Astrocyte of the spinal cord (primary cell): ENCODE data around the gene SAMM50.

Experiments
- DNase-seq: peaks from one replicate; pipeline ENCODE4 v3.0.0; 2011; ENCODE audit warnings: low read depth, low spot score
- H3K4me3 ChIP-seq: 2 replicates; pipeline ENCODE4 v1.5.1; 2011; ENCODE audit warnings: low read depth, mild to moderate bottlenecking, low read length, moderate library complexity
- CTCF ChIP-seq: IDR thresholded peaks from 2 replicates; pipeline ENCODE4 v1.5.1; 2012; ENCODE audit warnings: low read depth, mild to moderate bottlenecking, low read length, inconsistent platforms
- in situ Hi-C: cut with HindIII; loops from 2 replicates; pipeline ENCODE4 v1.10.0; 2017; ENCODE audit warnings: low sequenced_read_pairs

SAMM50 gene

GRCh38 chr22:43919106-43919973, 35.9 kb upstream of the SAMM50 start:
- peak; percentile 28 for DNase-seq
- in situ Hi-C loops: no loop called here
- TF ChIP-seq CTCF: no peak
- H3K4me3 ChIP-seq: no peak overlapping the region

- in situ Hi-C loops: no loop called here
- no peak overlapping the region for H3K4me3 ChIP-seq
- TF ChIP-seq CTCF: no peak
These were observed 33.9 kb upstream of the SAMM50 start for GRCh38 chr22:43921370-43921769.

GRCh38 chr22:43922123-43922522, 33.1 kb upstream of the SAMM50 start:
- DNase-seq: no peak
- in situ Hi-C loops: no loop called here
- TF ChIP-seq CTCF: peak; percentile 29

More at GRCh38 chr22:43921370-43921769, 33.9 kb upstream of the SAMM50 start:
- peak; percentile 70 for DNase-seq

GRCh38 chr22:43923191-43923590, 32.1 kb upstream of the SAMM50 start:
- peak overlapping the region; percentile 39 for H3K4me3 ChIP-seq

More at GRCh38 chr22:43922123-43922522, 33.1 kb upstream of the SAMM50 start:
- no peak overlapping the region for H3K4me3 ChIP-seq

GRCh38 chr22:43923631-43924464, 31.4 kb upstream of the SAMM50 start, which contains the start of gene PNPLA3:
Gene PNPLA3 (plus strand): TSS chr22:43923805. CDS start chr22:43923912, 107 bp downstream.
- peak; percentile 40 for TF ChIP-seq CTCF
- DNase-seq: peak; percentile 89
- H3K4me3 ChIP-seq: peak within 1 kb of the TSS; percentile 66
- in situ Hi-C loops: no loop called here

More at GRCh38 chr22:43923191-43923590, 32.1 kb upstream of the SAMM50 start:
- no peak for TF ChIP-seq CTCF
- peak; percentile 48 for DNase-seq
- in situ Hi-C loops: no loop called here

GRCh38 chr22:43924877-43925276, 30.4 kb upstream of the SAMM50 start:
- H3K4me3 ChIP-seq: peak overlapping the region; percentile 66
- TF ChIP-seq CTCF: no peak
- in situ Hi-C loops: no loop called here
- DNase-seq: no peak
